ENCODE measurements around the gene TRPC3.

DNA sequence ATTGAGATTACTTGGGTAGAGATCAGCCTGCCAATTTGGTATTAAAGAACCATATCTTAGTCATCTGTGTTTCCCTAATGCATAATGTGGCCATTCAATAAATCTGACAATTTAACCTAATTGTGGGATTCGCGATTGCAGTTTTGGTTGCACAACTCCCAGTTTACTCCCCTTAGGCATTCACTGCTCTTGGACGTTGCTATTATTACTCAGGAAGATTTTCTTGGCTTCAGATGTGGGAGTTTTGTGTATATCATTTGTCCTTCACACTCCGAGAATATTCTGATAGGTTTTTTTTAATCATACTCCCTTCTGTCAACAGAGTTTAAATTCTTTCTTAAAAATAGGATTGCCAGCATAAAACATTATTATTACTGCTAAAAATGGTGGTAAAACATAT lies 22.0 kb upstream of the TRPC3 start:
- TF ChIP-seq, protein P1, sequence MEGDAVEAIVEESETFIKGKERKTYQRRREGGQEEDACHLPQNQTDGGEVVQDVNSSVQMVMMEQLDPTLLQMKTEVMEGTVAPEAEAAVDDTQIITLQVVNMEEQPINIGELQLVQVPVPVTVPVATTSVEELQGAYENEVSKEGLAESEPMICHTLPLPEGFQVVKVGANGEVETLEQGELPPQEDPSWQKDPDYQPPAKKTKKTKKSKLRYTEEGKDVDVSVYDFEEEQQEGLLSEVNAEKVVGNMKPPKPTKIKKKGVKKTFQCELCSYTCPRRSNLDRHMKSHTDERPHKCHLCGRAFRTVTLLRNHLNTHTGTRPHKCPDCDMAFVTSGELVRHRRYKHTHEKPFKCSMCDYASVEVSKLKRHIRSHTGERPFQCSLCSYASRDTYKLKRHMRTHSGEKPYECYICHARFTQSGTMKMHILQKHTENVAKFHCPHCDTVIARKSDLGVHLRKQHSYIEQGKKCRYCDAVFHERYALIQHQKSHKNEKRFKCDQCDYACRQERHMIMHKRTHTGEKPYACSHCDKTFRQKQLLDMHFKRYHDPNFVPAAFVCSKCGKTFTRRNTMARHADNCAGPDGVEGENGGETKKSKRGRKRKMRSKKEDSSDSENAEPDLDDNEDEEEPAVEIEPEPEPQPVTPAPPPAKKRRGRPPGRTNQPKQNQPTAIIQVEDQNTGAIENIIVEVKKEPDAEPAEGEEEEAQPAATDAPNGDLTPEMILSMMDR (IDR thresholded peaks at IDR 0.05), result no peak
- no peak for TF ChIP-seq POLR2A (IDR thresholded peaks at IDR 0.05)

All from ovary (tissue), 3 donors.